Osteoblast (primary cell): ENCODE measurements around the gene OXLD1. TPM values are rescaled to one million over a fixed set of nuclear protein-coding genes. Genes with fewer than 3 reads are reported as not detected.
"Not testable (repeated sequence)": the region's sequence is repeated elsewhere in the genome, so short reads cannot be mapped to it uniquely, and the experiment has no call there.

ENCODE experiments used
- DNase-seq: peaks from one replicate; pipeline ENCODE4 v3.0.0; 2011; ENCODE audit warnings: low spot score, mixed read lengths; ENCODE audit not compliant: insufficient read length; ENCODE audit errors: missing footprints
- H2AFZ ChIP-seq: 2 replicates; pipeline ENCODE4 v1.6.0; 2011; ENCODE audit warnings: mild to moderate bottlenecking, low read length
- H3K27ac ChIP-seq: 2 replicates; pipeline ENCODE4 v1.5.1; 2011; ENCODE audit warnings: mild to moderate bottlenecking, low read depth, low read length, moderate library complexity
- H3K27me3 ChIP-seq: 2 replicates; pipeline ENCODE4 v1.6.0; 2012; ENCODE audit warnings: mild to moderate bottlenecking, control low read depth, inconsistent platforms, low read length, moderate library complexity; ENCODE audit not compliant: insufficient read depth
- H3K36me3 ChIP-seq: 2 replicates; pipeline ENCODE4 v1.5.1; 2011; ENCODE audit warnings: mild to moderate bottlenecking, low read length, control low read depth, moderate library complexity; ENCODE audit not compliant: insufficient read depth
- H3K4me1 ChIP-seq: 2 replicates; pipeline ENCODE4 v1.5.1; 2011; ENCODE audit warnings: mild to moderate bottlenecking, low read length, control low read depth, moderate library complexity; ENCODE audit not compliant: insufficient read depth
- H3K4me2 ChIP-seq: 2 replicates; pipeline ENCODE4 v1.6.0; 2011; ENCODE audit warnings: mild to moderate bottlenecking, low read length; ENCODE audit not compliant: insufficient read depth
- H3K4me3 ChIP-seq: fragments of 200-600 bp; sonication (generic); 3 replicates; pipeline ENCODE4 v1.5.1; 2012; ENCODE audit warnings: mild to moderate bottlenecking, low read length, inconsistent platforms; ENCODE audit not compliant: insufficient read depth
- H3K79me2 ChIP-seq: 2 replicates; pipeline ENCODE4 v1.6.0; 2012; ENCODE audit warnings: mild to moderate bottlenecking, low read length, control low read depth, inconsistent platforms; ENCODE audit not compliant: insufficient read depth
- H3K9me3 ChIP-seq: 2 replicates; pipeline ENCODE4 v1.5.1; 2011; ENCODE audit warnings: low read depth, low read length, control low read depth
- H4K20me1 ChIP-seq: 2 replicates; pipeline ENCODE4 v1.6.0; 2012; ENCODE audit warnings: mild to moderate bottlenecking, low read length, control low read depth; ENCODE audit not compliant: insufficient read depth
- small RNA-seq: library from RNA; depleted of rRNA; stranded (forward); fragments of <200 nt; gene quantifications from one replicate; pipeline ENCODE3, GENCODE V24; 2012
- total RNA-seq: library from RNA; depleted of rRNA; stranded (reverse); fragments of >200 nt; gene quantifications from 2 replicates; pipeline ENCODE4 v1.2.3, GENCODE V29; 2012
- TF ChIP-seq, protein P1 (sequence below): IDR thresholded peaks from 2 replicates; pipeline ENCODE4 v1.5.1; 2011; ENCODE audit warnings: mild to moderate bottlenecking, low read depth, low read length, moderate library complexity; ENCODE audit errors: extremely low read depth

OXLD1 gene
- total RNA-seq, 1 donor: 21.0 TPM

DNA sequence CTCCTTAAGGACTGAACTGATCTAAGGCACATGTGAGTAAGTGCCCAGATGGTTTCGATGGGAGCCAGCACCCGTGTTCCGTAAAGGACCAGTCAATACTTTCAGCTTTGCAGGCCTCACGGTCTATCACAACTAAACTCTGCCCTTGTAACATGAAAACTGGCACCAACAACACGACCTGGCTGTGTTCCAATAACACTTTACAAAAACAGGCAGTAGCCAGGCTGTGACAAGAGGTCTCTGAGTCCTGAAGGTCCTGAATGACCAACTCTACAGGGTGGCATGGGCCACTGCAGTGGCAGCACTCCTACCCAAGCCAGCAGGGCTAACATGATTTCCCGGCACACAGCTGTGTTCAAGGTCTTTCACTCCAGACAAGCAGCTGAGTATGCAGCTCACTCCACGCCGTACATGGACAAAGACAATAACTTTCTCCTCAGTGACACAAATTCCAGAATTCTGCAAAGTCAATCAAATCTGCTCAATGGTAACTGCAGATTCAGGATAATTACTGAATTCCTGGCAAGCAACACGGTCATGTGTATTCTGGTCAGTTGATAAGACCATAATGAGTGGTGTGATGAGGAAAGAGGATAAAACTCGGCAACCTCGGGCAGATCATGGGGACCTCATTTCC, 44.8 kb downstream of the OXLD1 start:
- no peak overlapping the region for H2AFZ ChIP-seq
- TF ChIP-seq, protein P1, sequence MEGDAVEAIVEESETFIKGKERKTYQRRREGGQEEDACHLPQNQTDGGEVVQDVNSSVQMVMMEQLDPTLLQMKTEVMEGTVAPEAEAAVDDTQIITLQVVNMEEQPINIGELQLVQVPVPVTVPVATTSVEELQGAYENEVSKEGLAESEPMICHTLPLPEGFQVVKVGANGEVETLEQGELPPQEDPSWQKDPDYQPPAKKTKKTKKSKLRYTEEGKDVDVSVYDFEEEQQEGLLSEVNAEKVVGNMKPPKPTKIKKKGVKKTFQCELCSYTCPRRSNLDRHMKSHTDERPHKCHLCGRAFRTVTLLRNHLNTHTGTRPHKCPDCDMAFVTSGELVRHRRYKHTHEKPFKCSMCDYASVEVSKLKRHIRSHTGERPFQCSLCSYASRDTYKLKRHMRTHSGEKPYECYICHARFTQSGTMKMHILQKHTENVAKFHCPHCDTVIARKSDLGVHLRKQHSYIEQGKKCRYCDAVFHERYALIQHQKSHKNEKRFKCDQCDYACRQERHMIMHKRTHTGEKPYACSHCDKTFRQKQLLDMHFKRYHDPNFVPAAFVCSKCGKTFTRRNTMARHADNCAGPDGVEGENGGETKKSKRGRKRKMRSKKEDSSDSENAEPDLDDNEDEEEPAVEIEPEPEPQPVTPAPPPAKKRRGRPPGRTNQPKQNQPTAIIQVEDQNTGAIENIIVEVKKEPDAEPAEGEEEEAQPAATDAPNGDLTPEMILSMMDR: no peak
- H3K27ac ChIP-seq: no peak overlapping the region
- H3K4me2 ChIP-seq: no peak overlapping the region
- no peaks in the 10 kb centered on the region for H3K27me3 ChIP-seq
- H3K9me3 ChIP-seq: no peaks in the 10 kb centered on the region
- no peak overlapping the region for H3K4me3 ChIP-seq
- H3K36me3 ChIP-seq: peaks cover 68% of the 10 kb centered on the region
- H3K79me2 ChIP-seq: peaks cover 65% of the 10 kb centered on the region
- H3K4me1 ChIP-seq: no peaks in the 10 kb centered on the region
- no peak for DNase-seq
- H4K20me1 ChIP-seq: peaks cover 32% of the 10 kb centered on the region

DNA sequence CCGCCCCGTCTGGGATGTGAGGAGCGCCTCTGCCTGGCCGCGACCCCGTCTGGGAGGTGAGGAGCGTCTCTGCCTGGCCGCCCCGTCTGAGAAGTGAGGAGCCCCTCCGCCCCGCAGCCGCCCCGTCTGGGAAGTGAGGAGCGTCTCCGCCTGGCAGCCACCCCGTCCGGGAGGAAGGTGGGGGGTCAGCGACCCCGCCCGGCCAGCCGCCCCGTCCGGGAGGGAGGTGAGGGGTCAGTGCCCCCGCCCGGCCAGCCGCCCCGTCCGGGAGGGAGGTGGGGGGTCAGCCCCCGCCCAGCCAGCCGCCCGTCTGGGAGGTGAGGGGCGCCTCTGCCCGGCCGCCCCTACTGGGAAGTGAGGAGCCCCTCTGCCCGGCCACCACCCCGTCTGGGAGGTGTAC, 48.1 kb downstream of the OXLD1 start:
- Histone ChIP-seq H4K20me1 (peaks cover 39% of the 10 kb centered on the region), H3K79me2 (peaks cover 68% of the 10 kb centered on the region), H3K36me3 (peaks cover 52% of the 10 kb centered on the region), H3K4me1 (peaks cover 20% of the 10 kb centered on the region)
- H3K4me2 ChIP-seq, H2AFZ ChIP-seq, H3K27ac ChIP-seq, H3K9me3 ChIP-seq, H3K4me3 ChIP-seq, DNase-seq, H3K27me3 ChIP-seq: not testable (repeated sequence)

DNA sequence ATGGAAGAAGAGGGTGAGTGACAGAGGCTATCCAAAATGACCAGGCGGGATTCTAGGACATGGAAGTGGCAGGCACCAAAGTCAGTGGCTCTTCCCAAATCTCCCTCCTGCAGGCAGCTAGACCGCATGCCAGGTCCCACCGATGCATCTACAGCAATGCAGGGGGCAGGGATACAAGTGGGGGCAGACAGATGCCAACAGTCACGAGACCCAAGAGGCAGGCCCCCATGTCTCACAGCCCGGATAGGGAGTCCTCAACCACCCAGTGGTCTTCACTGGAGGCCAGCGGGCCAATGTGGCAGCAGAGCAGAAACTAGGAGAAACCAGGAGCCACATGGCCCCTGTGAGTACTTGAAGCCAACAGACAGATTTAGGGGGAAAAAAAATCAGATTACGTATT, 49.5 kb downstream of the OXLD1 start:
- Histone ChIP-seq H3K4me3 (no peak overlapping the region), H2AFZ (no peak overlapping the region), H3K36me3 (peaks cover 57% of the 10 kb centered on the region), H3K9me3 (no peaks in the 10 kb centered on the region), H3K79me2 (peaks cover 70% of the 10 kb centered on the region), H4K20me1 (peaks cover 38% of the 10 kb centered on the region), H3K27me3 (no peaks in the 10 kb centered on the region), H3K4me1 (peaks cover 20% of the 10 kb centered on the region), H3K27ac (no peak overlapping the region), H3K4me2 (no peak overlapping the region)
- TF ChIP-seq, protein P1: no peak
- DNase-seq: no peak

DNA sequence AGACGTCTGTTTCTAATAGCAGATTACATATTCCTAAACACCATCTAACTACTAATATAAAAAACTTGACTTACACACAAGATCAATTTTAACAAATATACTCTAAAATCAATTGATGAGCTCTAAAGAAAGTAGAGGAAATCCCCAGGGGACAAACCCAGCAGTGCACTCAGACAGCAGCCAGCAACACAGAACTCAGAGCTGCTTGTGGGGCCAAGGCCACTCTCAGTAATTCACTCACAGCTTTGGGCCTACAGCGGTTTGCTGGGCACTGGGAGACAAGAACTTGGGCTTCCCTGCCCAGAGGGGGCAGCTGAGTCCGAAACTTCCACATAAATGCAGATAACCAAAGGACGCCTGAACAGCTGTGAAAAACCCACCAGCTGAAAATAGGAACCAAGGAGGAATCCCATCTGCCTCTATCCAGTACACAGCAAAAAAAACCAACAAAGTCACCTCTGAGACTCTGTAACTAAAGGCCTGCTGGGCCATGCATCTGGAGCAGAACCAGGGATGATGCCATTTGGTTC, 50.9 kb downstream of the OXLD1 start:
- Histone ChIP-seq H3K36me3 (peaks cover 47% of the 10 kb centered on the region), H3K27ac (peak overlapping the region; percentile 7), H3K4me1 (peaks cover 20% of the 10 kb centered on the region), H3K4me2 (no peak overlapping the region), H4K20me1 (peaks cover 29% of the 10 kb centered on the region), H3K27me3 (no peaks in the 10 kb centered on the region), H3K4me3 (no peak overlapping the region), H3K79me2 (peaks cover 60% of the 10 kb centered on the region), H2AFZ (no peak overlapping the region), H3K9me3 (no peaks in the 10 kb centered on the region)
- no peak for DNase-seq
- TF ChIP-seq, protein P1: no peak

Small RNAs within 50 kb of the gene (small RNA-seq; reads per million reads assigned to genes)
- not detected for gene MIR6786

Other genes with a start within 250 kb of the OXLD1 start
- 10,373 and 13,273 TPM in 2 replicates for gene ACTG1, start 153.8 kb downstream of the OXLD1 start, total RNA-seq
- gene FSCN2, start 138.2 kb downstream of the OXLD1 start, total RNA-seq: 2.9 and 5.1 TPM in 2 replicates
- gene FAAP100, start 114.3 kb downstream of the OXLD1 start, total RNA-seq: 43.0 and 44.5 TPM in 2 replicates
- 97.8 and 118 TPM in 2 replicates for gene NPLOC4, start 29.5 kb downstream of the OXLD1 start, total RNA-seq
- 2.9 and 11.5 TPM in 2 replicates for gene TSPAN10, start 29.4 kb downstream of the OXLD1 start, total RNA-seq
- gene PDE6G, start 10.1 kb downstream of the OXLD1 start, total RNA-seq: not detected in 2 replicates
- gene CCDC137, start 132 bp upstream of the OXLD1 start, total RNA-seq: 4.7 and 5.6 TPM in 2 replicates
- 24.5 and 26.1 TPM in 2 replicates for gene ARL16, start 17.2 kb upstream of the OXLD1 start, total RNA-seq
- 100 and 110 TPM in 2 replicates for gene HGS, start 17.4 kb upstream of the OXLD1 start, total RNA-seq
- 6.2 and 8.8 TPM in 2 replicates for gene MRPL12, start 36.8 kb upstream of the OXLD1 start, total RNA-seq
- 7.6 and 8.3 TPM in 2 replicates for gene SLC25A10, start 45.7 kb upstream of the OXLD1 start, total RNA-seq
- under 0.01 TPM in 1 of 2 replicates, not detected in the other for gene GCGR, start 137.5 kb upstream of the OXLD1 start, total RNA-seq
- 136 and 163 TPM in 2 replicates for gene MCRIP1, start 166.7 kb upstream of the OXLD1 start, total RNA-seq
- not detected in 2 replicates for gene PPP1R27, start 168.4 kb upstream of the OXLD1 start, total RNA-seq
- gene P4HB, start 193.9 kb upstream of the OXLD1 start, total RNA-seq: 1,119 and 1,240 TPM in 2 replicates
- gene ARHGDIA, start 204.7 kb upstream of the OXLD1 start, total RNA-seq: 120 and 133 TPM in 2 replicates
- 58.0 and 60.1 TPM in 2 replicates for gene ALYREF, start 225.0 kb upstream of the OXLD1 start, total RNA-seq
- gene ANAPC11, start 225.1 kb upstream of the OXLD1 start, total RNA-seq: 105 and 123 TPM in 2 replicates
- gene NPB, start 235.6 kb upstream of the OXLD1 start, total RNA-seq: under 0.01 TPM in 1 of 2 replicates, not detected in the other
- gene PCYT2, start 244.8 kb upstream of the OXLD1 start, total RNA-seq: 61.6 and 67.0 TPM in 2 replicates